H9 (cell line): ENCODE results near the gene SLC12A2. TPM values are rescaled to one million over a fixed set of nuclear protein-coding genes. Genes with fewer than 3 reads are reported as not detected.

Experiments used
- DNase-seq: peaks from one replicate; pipeline ENCODE4 v3.0.0-alpha.2; 2017
- H2AFZ ChIP-seq: one replicate; pipeline ENCODE4 v1.6.1; 2013; ENCODE audit warnings: mild to moderate bottlenecking, low read length, control low read depth, moderate library complexity
- H2AK5ac ChIP-seq: 2 replicates; pipeline ENCODE4 v1.6.1; 2013; ENCODE audit warnings: low read length, control low read depth, mixed read lengths; ENCODE audit not compliant: insufficient read length
- H2BK120ac ChIP-seq: one replicate; pipeline ENCODE4 v1.6.1; 2013; ENCODE audit warnings: low read depth, mild to moderate bottlenecking, low read length, control low read depth, inconsistent platforms; ENCODE audit not compliant: poor library complexity, severe bottlenecking
- H2BK12ac ChIP-seq: 2 replicates; pipeline ENCODE4 v1.6.1; 2013; ENCODE audit warnings: low read length, control low read depth, mixed read lengths, low read depth; ENCODE audit not compliant: insufficient read length
- H2BK15ac ChIP-seq: 2 replicates; pipeline ENCODE4 v1.6.1; 2013; ENCODE audit warnings: low read depth, low read length, control low read depth
- H2BK20ac ChIP-seq: one replicate; pipeline ENCODE4 v1.6.1; 2013; ENCODE audit warnings: low read depth, mild to moderate bottlenecking, low read length, control low read depth, inconsistent platforms; ENCODE audit not compliant: poor library complexity, severe bottlenecking
- H2BK5ac ChIP-seq: 2 replicates; pipeline ENCODE4 v1.6.1; 2013; ENCODE audit warnings: low read length, control low read depth, mixed read lengths; ENCODE audit not compliant: insufficient read length
- H3K14ac ChIP-seq: 2 replicates; pipeline ENCODE4 v1.6.1; 2013; ENCODE audit warnings: low read length, control low read depth; ENCODE audit not compliant: insufficient read depth
- H3K18ac ChIP-seq: 2 replicates; pipeline ENCODE4 v1.6.1; 2013; ENCODE audit warnings: low read depth, mild to moderate bottlenecking, mixed read lengths, low read length, control low read depth; ENCODE audit not compliant: insufficient read length
- H3K23ac ChIP-seq: 2 replicates; pipeline ENCODE4 v1.6.1; 2013; ENCODE audit warnings: low read length, control low read depth, mixed read lengths, low read depth; ENCODE audit not compliant: insufficient read length
- H3K23me2 ChIP-seq: 2 replicates; pipeline ENCODE4 v1.6.1; 2013; ENCODE audit warnings: low read depth, mild to moderate bottlenecking, mixed read lengths, low read length, control low read depth; ENCODE audit not compliant: insufficient read length, poor library complexity, severe bottlenecking
- H3K27ac ChIP-seq: 2 replicates; pipeline ENCODE4 v1.5.1; 2013; ENCODE audit warnings: low read length, control low read depth, mixed read lengths, low read depth; ENCODE audit not compliant: insufficient read length
- H3K27me3 ChIP-seq: 2 replicates; pipeline ENCODE4 v1.6.1; 2013; ENCODE audit warnings: low read length, control low read depth, inconsistent platforms; ENCODE audit not compliant: insufficient read depth
- H3K4ac ChIP-seq: 2 replicates; pipeline ENCODE4 v1.6.1; 2013; ENCODE audit warnings: low read depth, mild to moderate bottlenecking, control low read depth, inconsistent platforms, low read length, moderate library complexity
- H3K4me1 ChIP-seq: 2 replicates; pipeline ENCODE4 v1.6.1; 2013; ENCODE audit warnings: low read length, control low read depth, inconsistent platforms; ENCODE audit not compliant: insufficient read depth
- H3K4me2 ChIP-seq: 2 replicates; pipeline ENCODE4 v1.6.1; 2013; ENCODE audit warnings: low read length, control low read depth, mixed read lengths; ENCODE audit not compliant: insufficient read length, insufficient read depth
- H3K56ac ChIP-seq: 2 replicates; pipeline ENCODE4 v1.6.1; 2013; ENCODE audit warnings: low read depth, mild to moderate bottlenecking, mixed read lengths, low read length, control low read depth; ENCODE audit not compliant: insufficient read length
- H3K79me1 ChIP-seq: 2 replicates; pipeline ENCODE4 v1.6.1; 2013; ENCODE audit warnings: low read depth, mild to moderate bottlenecking, moderate library complexity, low read length, control low read depth, inconsistent platforms; ENCODE audit not compliant: insufficient read depth, poor library complexity, severe bottlenecking
- H3K79me2 ChIP-seq: 2 replicates; pipeline ENCODE4 v1.6.1; 2013; ENCODE audit warnings: low read length, control low read depth, inconsistent platforms; ENCODE audit not compliant: insufficient read depth
- H3K9ac ChIP-seq: 2 replicates; pipeline ENCODE4 v1.6.1; 2013; ENCODE audit warnings: low read length, control low read depth, mixed read lengths; ENCODE audit not compliant: insufficient read length; ENCODE audit errors: extremely low read depth
- H3K9me3 ChIP-seq: one replicate; pipeline ENCODE4 v1.6.1; 2013; ENCODE audit warnings: low read depth, low read length, inconsistent platforms; ENCODE audit not compliant: control insufficient read depth
- H3T11ph ChIP-seq: one replicate; pipeline ENCODE4 v1.6.1; 2013; ENCODE audit warnings: mild to moderate bottlenecking, low read length, control low read depth, inconsistent platforms
- H4K20me1 ChIP-seq: one replicate; pipeline ENCODE4 v1.6.1; 2013; ENCODE audit not compliant: control insufficient read depth, insufficient read length, insufficient read depth
- H4K5ac ChIP-seq: 2 replicates; pipeline ENCODE4 v1.6.1; 2013; ENCODE audit warnings: low read depth, mild to moderate bottlenecking, mixed read lengths, low read length, control low read depth; ENCODE audit not compliant: insufficient read length
- H4K8ac ChIP-seq: replicated peaks from 2 replicates; pipeline ENCODE4 v1.6.1; 2013; ENCODE audit warnings: low read length, control low read depth, mixed read lengths, low read depth; ENCODE audit not compliant: insufficient read length
- H4K91ac ChIP-seq: 2 replicates; pipeline ENCODE4 v1.6.1; 2013; ENCODE audit warnings: low read depth, mild to moderate bottlenecking, moderate library complexity, mixed read lengths, low read length, control low read depth; ENCODE audit not compliant: insufficient read length
- H3K27ac Mint-ChIP-seq, 3 experiments: 2 replicates in 2 of 3; 3 replicates in 1 of 3; pipeline ENCODE4 v1.8.0; 2020 to 2021; ENCODE audit warnings: mixed read lengths in 3 of 3, mild to moderate bottlenecking in 1 of 3, moderate library complexity in 1 of 3
- H3K27me3 Mint-ChIP-seq: 2 replicates; pipeline ENCODE4 v1.8.0; 2021; ENCODE audit warnings: low read depth, mild to moderate bottlenecking, moderate library complexity, mixed read lengths
- H3K36me3 Mint-ChIP-seq, 3 experiments: 2 replicates in 2 of 3; 3 replicates in 1 of 3; pipeline ENCODE4 v1.8.0; 2020 to 2021; ENCODE audit warnings: low read depth in 3 of 3, mixed read lengths in 3 of 3; ENCODE audit not compliant: insufficient read depth in 1 of 3
- H3K4me1 Mint-ChIP-seq, 2 experiments: 2 replicates each; pipeline ENCODE4 v1.8.0; 2020; ENCODE audit warnings: mixed read lengths in 2 of 2
- H3K4me3 Mint-ChIP-seq, 2 experiments: 2 replicates in 1 of 2; 3 replicates in 1 of 2; pipeline ENCODE4 v1.8.0; 2020 to 2021; ENCODE audit warnings: mild to moderate bottlenecking in 2 of 2, mixed read lengths in 2 of 2, moderate library complexity in 1 of 2
- H3K9me3 Mint-ChIP-seq, 2 experiments: 2 replicates in 1 of 2; 3 replicates in 1 of 2; pipeline ENCODE4 v1.8.0; 2020; ENCODE audit warnings: mild to moderate bottlenecking in 2 of 2, mixed read lengths in 2 of 2, moderate library complexity in 1 of 2
- total RNA-seq: library from RNA; stranded (reverse); gene quantifications from 2 replicates; pipeline ENCODE4 v1.2.1, GENCODE V29; 2021
- TF ChIP-seq, protein P1 (sequence below): fragments of 200-600 bp; sonication (generic); conservative IDR thresholded peaks from 3 replicates; pipeline ENCODE4 v1.8.0; 2021; ENCODE audit warnings: antibody characterized with exemption, mild to moderate bottlenecking

The SLC12A2 gene
- total RNA-seq, 1 experiment from 2014 or later, result 17.9 TPM

DNA sequence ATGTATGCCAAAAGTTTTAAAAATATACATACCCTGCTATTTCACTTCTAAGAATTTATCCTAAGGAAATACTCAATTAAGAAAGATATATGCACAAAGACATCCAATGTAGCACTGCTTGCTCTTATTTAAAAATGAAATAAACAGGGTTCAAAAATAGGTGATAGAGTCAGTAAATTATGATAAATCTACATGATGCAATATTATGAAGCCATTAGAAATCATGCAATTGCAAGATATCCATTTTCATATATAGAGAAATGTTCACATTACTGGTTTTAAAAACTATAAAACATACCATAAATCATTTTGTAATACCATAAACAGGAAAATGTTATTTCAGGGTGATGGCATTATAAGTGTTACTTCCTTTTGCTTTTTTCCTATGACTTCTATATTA is 8.6 kb upstream of the SLC12A2 start:
- no peaks in the 10 kb centered on the region for H4K20me1 ChIP-seq
- no peaks in the 10 kb centered on the region for H3K79me2 ChIP-seq
- H3K36me3 Mint-ChIP-seq, result no peaks in the 10 kb centered on the region
- H3K23me2 ChIP-seq, result no peaks in the 10 kb centered on the region
- no peak overlapping the region for H3K4ac ChIP-seq
- no peak overlapping the region for H2AFZ ChIP-seq
- H3K9me3 Mint-ChIP-seq, result no peaks in the 10 kb centered on the region; a peak in 1 of 5 replicates
- no peak overlapping the region for H4K8ac ChIP-seq
- H3K27me3 ChIP-seq, result no peaks in the 10 kb centered on the region
- no peak overlapping the region for H3K14ac ChIP-seq
- H3K9ac ChIP-seq, result no peak overlapping the region
- no peak overlapping the region for H2BK20ac ChIP-seq
- no peaks in the 10 kb centered on the region for H3K27me3 Mint-ChIP-seq
- no peak overlapping the region for H2BK5ac ChIP-seq
- no peak overlapping the region for H2AK5ac ChIP-seq
- H4K91ac ChIP-seq, result no peak overlapping the region
- no peak for DNase-seq
- no peak overlapping the region for H3K4me2 ChIP-seq
- H3K27ac Mint-ChIP-seq, result no peak overlapping the region
- TF ChIP-seq, protein P1, sequence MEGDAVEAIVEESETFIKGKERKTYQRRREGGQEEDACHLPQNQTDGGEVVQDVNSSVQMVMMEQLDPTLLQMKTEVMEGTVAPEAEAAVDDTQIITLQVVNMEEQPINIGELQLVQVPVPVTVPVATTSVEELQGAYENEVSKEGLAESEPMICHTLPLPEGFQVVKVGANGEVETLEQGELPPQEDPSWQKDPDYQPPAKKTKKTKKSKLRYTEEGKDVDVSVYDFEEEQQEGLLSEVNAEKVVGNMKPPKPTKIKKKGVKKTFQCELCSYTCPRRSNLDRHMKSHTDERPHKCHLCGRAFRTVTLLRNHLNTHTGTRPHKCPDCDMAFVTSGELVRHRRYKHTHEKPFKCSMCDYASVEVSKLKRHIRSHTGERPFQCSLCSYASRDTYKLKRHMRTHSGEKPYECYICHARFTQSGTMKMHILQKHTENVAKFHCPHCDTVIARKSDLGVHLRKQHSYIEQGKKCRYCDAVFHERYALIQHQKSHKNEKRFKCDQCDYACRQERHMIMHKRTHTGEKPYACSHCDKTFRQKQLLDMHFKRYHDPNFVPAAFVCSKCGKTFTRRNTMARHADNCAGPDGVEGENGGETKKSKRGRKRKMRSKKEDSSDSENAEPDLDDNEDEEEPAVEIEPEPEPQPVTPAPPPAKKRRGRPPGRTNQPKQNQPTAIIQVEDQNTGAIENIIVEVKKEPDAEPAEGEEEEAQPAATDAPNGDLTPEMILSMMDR, result no peak
- no peak overlapping the region for H2BK120ac ChIP-seq
- no peak overlapping the region for H3K23ac ChIP-seq
- H3K4me3 Mint-ChIP-seq, result no peak overlapping the region
- no peaks in the 10 kb centered on the region for H3K9me3 ChIP-seq
- H2BK12ac ChIP-seq, result no peak overlapping the region
- H3K4me1 Mint-ChIP-seq, result no peaks in the 10 kb centered on the region
- H3K4me1 ChIP-seq, result no peaks in the 10 kb centered on the region
- H4K5ac ChIP-seq, result no peak overlapping the region
- H3K79me1 ChIP-seq, result no peaks in the 10 kb centered on the region
- H3T11ph ChIP-seq, result no peak overlapping the region
- no peak overlapping the region for H3K27ac ChIP-seq
- no peak overlapping the region for H3K18ac ChIP-seq
- no peak overlapping the region for H3K56ac ChIP-seq
- H2BK15ac ChIP-seq, result no peak overlapping the region
